ENCODE results near the gene OR13A1.
"Not testable (repeated sequence)": the region's sequence is repeated elsewhere in the genome, so short reads cannot be mapped to it uniquely, and the experiment has no call there.

OR13A1 gene

GRCh38 chr10:45259786-45260495, 55.5 kb downstream of the OR13A1 start:
- H2BK12ac ChIP-seq (ENCODE audit: low read length); H3K27ac ChIP-seq (replicated peaks; ENCODE audit: low read length); H3K23ac ChIP-seq (ENCODE audit: low read depth, low read length, poor library complexity); H3K4me1 ChIP-seq (ENCODE audit: control insufficient read depth in 2 of 2, insufficient read depth in 1 of 2, low read depth in 1 of 2, low read length in 2 of 2); H4K8ac ChIP-seq (ENCODE audit: low read depth, low read length); H3K4me2 ChIP-seq (ENCODE audit: insufficient read depth, low read length, poor library complexity, severe bottlenecking); H3K36me3 ChIP-seq (replicated peaks in 1 of 2; ENCODE audit: control insufficient read depth in 2 of 2, insufficient read depth in 2 of 2, low read length in 2 of 2); H2BK120ac ChIP-seq (ENCODE audit: low read depth, low read length); H2BK15ac ChIP-seq (ENCODE audit: low read length); H3K4ac ChIP-seq (ENCODE audit: low read length); H4K91ac ChIP-seq (ENCODE audit: low read depth, low read length, poor library complexity); H2AFZ ChIP-seq (ENCODE audit: low read length); H3K9me3 ChIP-seq (replicated peaks in 1 of 2; ENCODE audit: control insufficient read depth in 2 of 2, insufficient read depth in 1 of 2, low read depth in 1 of 2, low read length in 2 of 2); DNase-seq (ENCODE audit: low spot score); H2BK5ac ChIP-seq (ENCODE audit: low read length); H2AK5ac ChIP-seq (ENCODE audit: low read depth, low read length); H3K18ac ChIP-seq (ENCODE audit: low read length); H3K9ac ChIP-seq (ENCODE audit: low read depth, low read length, poor library complexity); H3K4me3 ChIP-seq (ENCODE audit: low read length in 2 of 2); H3K14ac ChIP-seq (ENCODE audit: low read length); H3K27me3 ChIP-seq (ENCODE audit: control insufficient read depth in 3 of 3, insufficient read depth in 3 of 3, low read depth in 1 of 3, low read length in 3 of 3); H3K79me1 ChIP-seq (ENCODE audit: low read depth, low read length): not testable (repeated sequence)
- WGBS, 2 donors (ENCODE audit: extremely low coverage in 2 of 2, insufficient read length in 2 of 2, insufficient replicate concordance in 1 of 2), result no CpG with 5 or more reads among the region's 50 CpGs

DNA sequence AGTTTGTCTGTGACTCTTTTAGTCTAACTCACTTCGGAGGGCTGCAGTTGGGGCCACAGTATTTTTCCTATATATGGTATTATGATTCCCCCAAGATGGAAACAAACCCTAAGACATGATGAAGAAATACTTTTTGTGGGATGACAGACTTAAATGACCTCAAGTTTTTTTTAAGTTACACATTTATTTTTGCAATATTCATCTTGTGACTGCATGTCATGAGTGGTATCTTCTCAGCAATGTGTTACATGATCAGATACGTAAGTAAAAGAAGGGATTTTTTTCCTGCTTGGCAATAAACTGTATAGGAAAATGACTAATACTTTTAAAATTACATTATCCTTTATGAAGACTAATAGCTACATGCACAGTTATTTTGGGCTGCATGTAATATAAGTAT, 57.8 kb downstream of the OR13A1 start:
- Histone ChIP-seq H3K4me1 (ENCODE audit: control insufficient read depth in 2 of 2, insufficient read depth in 1 of 2, low read depth in 1 of 2, low read length in 2 of 2) (no peaks in the 10 kb centered on the region), H2BK12ac (ENCODE audit: low read length) (no peak overlapping the region), H3K18ac (ENCODE audit: low read length) (no peak overlapping the region), H3K4me2 (ENCODE audit: insufficient read depth, low read length, poor library complexity, severe bottlenecking) (no peak overlapping the region), H3K27me3 (ENCODE audit: control insufficient read depth in 3 of 3, insufficient read depth in 3 of 3, low read depth in 1 of 3, low read length in 3 of 3) (no peaks in the 10 kb centered on the region), H3K79me1 (ENCODE audit: low read depth, low read length) (no peaks in the 10 kb centered on the region), H2BK15ac (ENCODE audit: low read length) (no peak overlapping the region), H3K27ac (replicated peaks; ENCODE audit: low read length) (no peak overlapping the region), H3K23ac (ENCODE audit: low read depth, low read length, poor library complexity) (no peak overlapping the region), H2AK5ac (ENCODE audit: low read depth, low read length) (no peak overlapping the region), H4K91ac (ENCODE audit: low read depth, low read length, poor library complexity) (no peak overlapping the region), H3K9ac (ENCODE audit: low read depth, low read length, poor library complexity) (no peak overlapping the region), H3K36me3 (replicated peaks in 1 of 2; ENCODE audit: control insufficient read depth in 2 of 2, insufficient read depth in 2 of 2, low read length in 2 of 2) (no peaks in the 10 kb centered on the region), H2AFZ (ENCODE audit: low read length) (no peak overlapping the region), H4K8ac (ENCODE audit: low read depth, low read length) (no peak overlapping the region), H3K9me3 (replicated peaks in 1 of 2; ENCODE audit: control insufficient read depth in 2 of 2, insufficient read depth in 1 of 2, low read depth in 1 of 2, low read length in 2 of 2) (no peaks in the 10 kb centered on the region), H2BK120ac (ENCODE audit: low read depth, low read length) (no peak overlapping the region), H3K4ac (ENCODE audit: low read length) (no peak overlapping the region), H3K14ac (ENCODE audit: low read length) (no peak overlapping the region), H2BK5ac (ENCODE audit: low read length) (no peak overlapping the region), H3K4me3 (ENCODE audit: low read length in 2 of 2) (no peak overlapping the region)
- no CpG with 5 or more reads among the region's 2 CpGs for WGBS, 2 donors (ENCODE audit: extremely low coverage in 2 of 2, insufficient read length in 2 of 2, insufficient replicate concordance in 1 of 2)
- DNase-seq (ENCODE audit: low spot score), result no peak

DNA sequence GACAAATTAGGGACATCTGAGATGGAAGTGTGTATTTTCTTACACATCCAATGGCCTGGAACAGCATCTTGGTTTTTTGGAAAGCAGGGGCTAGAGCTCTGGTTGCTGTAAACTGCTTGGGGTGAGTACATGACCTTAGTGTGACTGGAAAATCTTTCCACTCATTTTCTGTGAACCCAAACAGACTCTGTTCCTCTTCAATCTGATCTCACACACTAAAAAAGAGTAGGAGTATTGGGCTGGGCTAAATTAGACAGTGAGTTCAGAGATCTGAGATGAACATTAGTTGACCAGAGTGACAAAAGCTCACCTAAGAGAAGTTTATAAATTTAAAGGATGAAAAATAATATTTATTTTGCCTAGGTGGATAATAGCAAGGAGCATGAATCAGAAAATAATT, 59.2 kb downstream of the OR13A1 start:
- H4K91ac ChIP-seq (ENCODE audit: low read depth, low read length, poor library complexity), result no peak overlapping the region

DNA sequence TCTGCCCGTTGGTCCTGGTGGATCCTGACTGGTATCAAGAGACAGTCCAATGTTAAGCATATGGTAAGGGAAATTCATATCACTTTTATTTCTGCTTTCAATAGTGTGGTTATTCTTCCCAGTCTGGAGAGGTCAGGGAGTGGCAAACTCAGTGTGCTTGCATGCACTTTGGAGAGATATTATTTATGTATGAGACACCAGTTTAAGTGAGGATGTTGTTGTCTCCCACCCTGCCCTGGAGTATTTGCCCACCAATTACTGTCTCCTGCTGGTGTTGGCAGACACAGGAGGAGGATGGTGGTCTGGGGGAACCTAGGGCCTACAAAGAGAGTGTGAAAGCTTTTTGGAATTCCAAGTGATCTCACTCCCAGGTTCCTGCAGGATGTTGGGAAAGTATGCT, 59.7 kb downstream of the OR13A1 start:
- Histone ChIP-seq H2BK15ac (ENCODE audit: low read length) (no peak overlapping the region), H3K4me2 (ENCODE audit: insufficient read depth, low read length, poor library complexity, severe bottlenecking) (no peak overlapping the region), H2AK5ac (ENCODE audit: low read depth, low read length) (no peak overlapping the region), H2AFZ (ENCODE audit: low read length) (no peak overlapping the region), H2BK12ac (ENCODE audit: low read length) (no peak overlapping the region), H3K36me3 (replicated peaks in 1 of 2; ENCODE audit: control insufficient read depth in 2 of 2, insufficient read depth in 2 of 2, low read length in 2 of 2) (no peaks in the 10 kb centered on the region), H2BK5ac (ENCODE audit: low read length) (no peak overlapping the region), H3K14ac (ENCODE audit: low read length) (no peak overlapping the region), H3K23ac (ENCODE audit: low read depth, low read length, poor library complexity) (no peak overlapping the region), H3K4me1 (ENCODE audit: control insufficient read depth in 2 of 2, insufficient read depth in 1 of 2, low read depth in 1 of 2, low read length in 2 of 2) (no peaks in the 10 kb centered on the region), H3K9ac (ENCODE audit: low read depth, low read length, poor library complexity) (no peak overlapping the region), H4K91ac (ENCODE audit: low read depth, low read length, poor library complexity) (no peak overlapping the region), H3K27ac (replicated peaks; ENCODE audit: low read length) (no peak overlapping the region), H3K27me3 (ENCODE audit: control insufficient read depth in 3 of 3, insufficient read depth in 3 of 3, low read depth in 1 of 3, low read length in 3 of 3) (no peaks in the 10 kb centered on the region), H3K4me3 (ENCODE audit: low read length in 2 of 2) (no peak overlapping the region), H4K8ac (ENCODE audit: low read depth, low read length) (no peak overlapping the region), H3K18ac (ENCODE audit: low read length) (no peak overlapping the region), H3K9me3 (replicated peaks in 1 of 2; ENCODE audit: control insufficient read depth in 2 of 2, insufficient read depth in 1 of 2, low read depth in 1 of 2, low read length in 2 of 2) (no peaks in the 10 kb centered on the region), H3K4ac (ENCODE audit: low read length) (no peak overlapping the region), H3K79me1 (ENCODE audit: low read depth, low read length) (no peaks in the 10 kb centered on the region), H2BK120ac (ENCODE audit: low read depth, low read length) (no peak overlapping the region)
- no CpG with 5 or more reads among the region's 1 CpG for WGBS, 2 donors (ENCODE audit: extremely low coverage in 2 of 2, insufficient read length in 2 of 2, insufficient replicate concordance in 1 of 2)
- DNase-seq (ENCODE audit: low spot score), result no peak

More for the DNA sequence above, 59.2 kb downstream of the OR13A1 start:
- Histone ChIP-seq H3K27ac (replicated peaks; ENCODE audit: low read length) (no peak overlapping the region), H2BK5ac (ENCODE audit: low read length) (no peak overlapping the region), H4K8ac (ENCODE audit: low read depth, low read length) (no peak overlapping the region), H3K18ac (ENCODE audit: low read length) (no peak overlapping the region), H2AFZ (ENCODE audit: low read length) (no peak overlapping the region), H2BK15ac (ENCODE audit: low read length) (no peak overlapping the region), H2AK5ac (ENCODE audit: low read depth, low read length) (no peak overlapping the region), H3K27me3 (ENCODE audit: control insufficient read depth in 3 of 3, insufficient read depth in 3 of 3, low read depth in 1 of 3, low read length in 3 of 3) (no peaks in the 10 kb centered on the region), H3K14ac (ENCODE audit: low read length) (no peak overlapping the region), H3K4me1 (ENCODE audit: control insufficient read depth in 2 of 2, insufficient read depth in 1 of 2, low read depth in 1 of 2, low read length in 2 of 2) (no peaks in the 10 kb centered on the region), H2BK120ac (ENCODE audit: low read depth, low read length) (no peak overlapping the region), H3K9me3 (replicated peaks in 1 of 2; ENCODE audit: control insufficient read depth in 2 of 2, insufficient read depth in 1 of 2, low read depth in 1 of 2, low read length in 2 of 2) (no peaks in the 10 kb centered on the region), H2BK12ac (ENCODE audit: low read length) (no peak overlapping the region), H3K4me2 (ENCODE audit: insufficient read depth, low read length, poor library complexity, severe bottlenecking) (no peak overlapping the region), H3K9ac (ENCODE audit: low read depth, low read length, poor library complexity) (no peak overlapping the region), H3K4me3 (ENCODE audit: low read length in 2 of 2) (no peak overlapping the region), H3K23ac (ENCODE audit: low read depth, low read length, poor library complexity) (no peak overlapping the region), H3K36me3 (replicated peaks in 1 of 2; ENCODE audit: control insufficient read depth in 2 of 2, insufficient read depth in 2 of 2, low read length in 2 of 2) (no peaks in the 10 kb centered on the region), H3K79me1 (ENCODE audit: low read depth, low read length) (no peaks in the 10 kb centered on the region), H3K4ac (ENCODE audit: low read length) (no peak overlapping the region)
- no peak for DNase-seq (ENCODE audit: low spot score)
